LNCAP (cell line): ENCODE measurements around the gene DNAI2.

Experiments
- CTCF ChIP-seq: fragments of 450-650 bp; IDR thresholded peaks from 2 replicates; pipeline ENCODE4 v1.5.1; 2017; ENCODE audit warnings: mild to moderate bottlenecking

DNAI2 gene

GRCh38 chr17:74240618-74241205, 33.3 kb upstream of the DNAI2 start:
- no peak for TF ChIP-seq CTCF

GRCh38 chr17:74241431-74241830, 32.6 kb upstream of the DNAI2 start:
- TF ChIP-seq CTCF: no peak

GRCh38 chr17:74241847-74242246, 32.2 kb upstream of the DNAI2 start:
- no peak for TF ChIP-seq CTCF

- no peak for TF ChIP-seq CTCF
These were observed 30.9 kb upstream of the DNAI2 start for GRCh38 chr17:74243013-74243755.

- no peak for TF ChIP-seq CTCF
These were observed 29.9 kb upstream of the DNAI2 start for GRCh38 chr17:74244128-74244527.

- no peak for TF ChIP-seq CTCF
These were observed 29.5 kb upstream of the DNAI2 start for GRCh38 chr17:74244548-74244947.

- TF ChIP-seq CTCF: no peak
These were observed 28.7 kb upstream of the DNAI2 start for GRCh38 chr17:74245145-74245831.
